ENCODE results near the gene TACR2. TPM values are rescaled to one million over a fixed set of nuclear protein-coding genes. Genes with fewer than 3 reads are reported as not detected.
A peak's percentile ranks its signal among the peaks of the same experiment; 100 is the strongest.

The TACR2 gene
- total and polyA plus RNA-seq, 2 donors (not counting 3 experiments of a cell fraction or from before 2014, with no cell fraction given) = 0.19 TPM; not detected in 1

GRCh38 chr10:69409176-69409495 lies 7.6 kb downstream of the TACR2 start:
- Histone ChIP-seq H4K20me1 (replicated peaks; ENCODE audit: control insufficient read depth, extremely low read depth, insufficient read depth, low read length) (no peaks in the 10 kb centered on the region), H3K79me2 (ENCODE audit: control insufficient read depth, insufficient read depth, low read length) (no peaks in the 10 kb centered on the region), H3K27ac (ENCODE audit: insufficient read depth, low read depth, low read length) (peak overlapping the region; percentile 15), H3K36me3 (ENCODE audit: control insufficient read depth in 2 of 2, extremely low read depth in 1 of 2, insufficient read depth in 2 of 2, low read length in 2 of 2) (no peaks in the 10 kb centered on the region), H3K4me3 (replicated peaks in 1 of 3; ENCODE audit: insufficient read depth in 1 of 3, low read depth in 1 of 3, low read length in 3 of 3) (peak overlapping the region in 2 of 3 experiments; percentile 23 to 26), H3K27me3 (ENCODE audit: control insufficient read depth in 2 of 2, insufficient read depth in 2 of 2, low read length in 2 of 2) (no peaks in the 10 kb centered on the region), H3K4me1 (ENCODE audit: control insufficient read depth, extremely low read depth, insufficient read depth, low read length) (peaks cover 17% of the 10 kb centered on the region), H2AFZ (ENCODE audit: low read depth, low read length) (peak overlapping the region; percentile 51), H3K9me1 (replicated peaks; ENCODE audit: control insufficient read depth, extremely low read depth, insufficient read depth, low read length) (no peaks in the 10 kb centered on the region), H3K9ac (replicated peaks; ENCODE audit: extremely low read depth, insufficient read depth, low read length) (peak overlapping the region; percentile 57), H3K9me3 (replicated peaks; ENCODE audit: control insufficient read depth, insufficient read depth, low read length) (no peaks in the 10 kb centered on the region), H3K4me2 (ENCODE audit: insufficient read depth, low read length) (peak overlapping the region; percentile 45)
- CTCF ChIA-PET = interaction anchor here (1.0 to 3.6 kb wide), 16 partner anchors 11 to 549 kb away, joined by 4 to 86 read pairs (median 9); no protein-coding TSS in a partner anchor
- dilution Hi-C loops (cut with MboI; ENCODE audit: extremely low pct_ligation_motif_present, low sequenced_read_pairs) (no loop called here), intact Hi-C loops (cut with micrococcal nuclease) (loop anchor here (1.0 kb wide), 1 partner anchor 98 kb away; no protein-coding TSS in a partner anchor)
- DNase-seq (ENCODE audit: low read depth, low spot score) = no peak
- POLR2A ChIA-PET = no interaction called here
- TF ChIP-seq, protein P1, sequence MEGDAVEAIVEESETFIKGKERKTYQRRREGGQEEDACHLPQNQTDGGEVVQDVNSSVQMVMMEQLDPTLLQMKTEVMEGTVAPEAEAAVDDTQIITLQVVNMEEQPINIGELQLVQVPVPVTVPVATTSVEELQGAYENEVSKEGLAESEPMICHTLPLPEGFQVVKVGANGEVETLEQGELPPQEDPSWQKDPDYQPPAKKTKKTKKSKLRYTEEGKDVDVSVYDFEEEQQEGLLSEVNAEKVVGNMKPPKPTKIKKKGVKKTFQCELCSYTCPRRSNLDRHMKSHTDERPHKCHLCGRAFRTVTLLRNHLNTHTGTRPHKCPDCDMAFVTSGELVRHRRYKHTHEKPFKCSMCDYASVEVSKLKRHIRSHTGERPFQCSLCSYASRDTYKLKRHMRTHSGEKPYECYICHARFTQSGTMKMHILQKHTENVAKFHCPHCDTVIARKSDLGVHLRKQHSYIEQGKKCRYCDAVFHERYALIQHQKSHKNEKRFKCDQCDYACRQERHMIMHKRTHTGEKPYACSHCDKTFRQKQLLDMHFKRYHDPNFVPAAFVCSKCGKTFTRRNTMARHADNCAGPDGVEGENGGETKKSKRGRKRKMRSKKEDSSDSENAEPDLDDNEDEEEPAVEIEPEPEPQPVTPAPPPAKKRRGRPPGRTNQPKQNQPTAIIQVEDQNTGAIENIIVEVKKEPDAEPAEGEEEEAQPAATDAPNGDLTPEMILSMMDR (IDR thresholded peaks at IDR 0.05; ENCODE audit: extremely low read depth in 1 of 2, insufficient read depth in 1 of 2, low read depth in 1 of 2, low read length in 2 of 2) = no peak
- no peak for FAIRE-seq
- BruUV-seq (replicated peaks) = no TSS peak

DNA sequence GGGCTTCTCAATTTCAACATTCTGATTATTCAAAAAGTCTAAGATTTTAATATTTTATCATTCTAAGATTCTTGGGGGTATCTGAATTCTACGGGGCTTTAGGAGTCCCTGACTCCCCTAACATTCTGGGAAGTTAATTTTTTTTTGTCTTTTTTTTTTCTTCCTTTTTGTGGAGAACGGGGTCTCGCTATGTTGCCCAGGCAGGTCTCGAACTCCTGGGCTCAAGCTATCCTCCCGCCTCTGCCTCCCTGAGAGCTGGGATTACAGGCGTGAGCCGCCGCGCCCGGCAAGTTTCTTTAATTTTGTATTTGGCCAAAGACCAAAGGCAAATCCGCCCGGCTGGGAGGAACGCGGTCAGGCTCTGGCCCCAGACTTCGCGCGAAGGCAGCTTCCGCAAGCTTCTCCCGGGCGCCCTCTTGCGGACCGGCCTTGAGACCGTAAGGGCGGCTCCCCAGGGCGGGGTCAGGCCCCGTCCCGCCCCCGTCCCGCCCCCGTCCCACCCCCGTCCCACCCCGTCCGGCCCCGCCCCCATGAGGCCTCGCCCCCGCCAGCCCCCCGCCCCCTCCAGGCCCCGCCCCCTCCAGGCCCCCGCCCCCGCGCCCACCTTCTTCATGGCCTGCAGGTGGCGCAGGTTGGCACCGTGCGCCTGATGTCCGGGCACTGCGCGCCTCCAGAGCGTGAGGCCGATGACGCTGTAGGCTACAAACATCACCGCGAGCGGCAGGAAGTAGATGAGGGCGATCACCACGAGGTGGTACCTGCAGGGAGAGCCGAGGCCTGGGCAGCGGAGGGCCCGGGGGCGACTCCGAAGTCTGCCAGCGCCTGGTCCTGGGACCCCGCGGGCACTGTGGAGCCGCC lies 8.2 kb downstream of the TACR2 start:
- H3K9ac ChIP-seq (replicated peaks; ENCODE audit: extremely low read depth, insufficient read depth, low read length) = peak overlapping the region; percentile 57
- H3K27me3 ChIP-seq (ENCODE audit: control insufficient read depth in 2 of 2, insufficient read depth in 2 of 2, low read length in 2 of 2) = no peaks in the 10 kb centered on the region
- peak overlapping the region; percentile 51 for H2AFZ ChIP-seq (ENCODE audit: low read depth, low read length)
- H3K9me3 ChIP-seq (replicated peaks; ENCODE audit: control insufficient read depth, insufficient read depth, low read length) = no peaks in the 10 kb centered on the region
- H3K4me2 ChIP-seq (ENCODE audit: insufficient read depth, low read length) = peak overlapping the region; percentile 63
- FAIRE-seq (peak; percentile 90), DNase-seq (ENCODE audit: low read depth, low spot score) (peak; percentile 80)
- H3K79me2 ChIP-seq (ENCODE audit: control insufficient read depth, insufficient read depth, low read length) = no peaks in the 10 kb centered on the region
- peak overlapping the region in 2 of 3 experiments; percentile 23 to 26 for H3K4me3 ChIP-seq (replicated peaks in 1 of 3; ENCODE audit: insufficient read depth in 1 of 3, low read depth in 1 of 3, low read length in 3 of 3)
- no peaks in the 10 kb centered on the region for H4K20me1 ChIP-seq (replicated peaks; ENCODE audit: control insufficient read depth, extremely low read depth, insufficient read depth, low read length)
- ChIA-PET CTCF (interaction anchor here (0.6 to 3.6 kb wide), 40 partner anchors 9 to 550 kb away, joined by 3 to 86 read pairs (median 6); partner anchors contain the start of genes TACR2 and TSPAN15), POLR2A (interaction anchor here (0.8 kb wide), 1 partner anchor 284 kb away, joined by 3 read pairs; no protein-coding TSS in a partner anchor)
- no TSS peak for BruUV-seq (replicated peaks)
- peak overlapping the region; percentile 20 for H3K27ac ChIP-seq (ENCODE audit: insufficient read depth, low read depth, low read length)
- H3K4me1 ChIP-seq (ENCODE audit: control insufficient read depth, extremely low read depth, insufficient read depth, low read length) = peaks cover 17% of the 10 kb centered on the region
- H3K36me3 ChIP-seq (ENCODE audit: control insufficient read depth in 2 of 2, extremely low read depth in 1 of 2, insufficient read depth in 2 of 2, low read length in 2 of 2) = no peaks in the 10 kb centered on the region
- intact Hi-C loops (cut with micrococcal nuclease) = loop anchor here (1.0 kb wide), 3 partner anchors 99 to 231 kb away; no protein-coding TSS in a partner anchor
- dilution Hi-C loops (cut with MboI; ENCODE audit: extremely low pct_ligation_motif_present, low sequenced_read_pairs) = no loop called here
- H3K9me1 ChIP-seq (replicated peaks; ENCODE audit: control insufficient read depth, extremely low read depth, insufficient read depth, low read length) = no peaks in the 10 kb centered on the region
- TF ChIP-seq POLR2A (IDR thresholded peaks at IDR 0.05; ENCODE audit: low read depth, low read length) = peak; percentile 17
- TF ChIP-seq JUN (IDR thresholded peaks at IDR 0.05; ENCODE audit: borderline replicate concordance, insufficient read depth, insufficient read length, low read depth) = no peak
- TF ChIP-seq EZH2 (IDR thresholded peaks at IDR 0.05; ENCODE audit: borderline replicate concordance, low read depth, low read length, severe bottlenecking) = no peak
- TF ChIP-seq, protein P1 (IDR thresholded peaks at IDR 0.05; ENCODE audit: extremely low read depth in 1 of 2, insufficient read depth in 1 of 2, low read depth in 1 of 2, low read length in 2 of 2) = peak; percentile 31 to 76
- TF ChIP-seq POLR2AphosphoS5 (IDR thresholded peaks at IDR 0.05; ENCODE audit: insufficient read depth, low read depth, low read length) = peak; percentile 64
- TF ChIP-seq GATA2 (IDR thresholded peaks at IDR 0.05; ENCODE audit: insufficient read depth, insufficient read length, low read depth, low read length) = no peak
- no peak for TF ChIP-seq FOS (IDR thresholded peaks at IDR 0.05; ENCODE audit: borderline replicate concordance, insufficient read depth, low read length)
- TF ChIP-seq, protein P2, sequence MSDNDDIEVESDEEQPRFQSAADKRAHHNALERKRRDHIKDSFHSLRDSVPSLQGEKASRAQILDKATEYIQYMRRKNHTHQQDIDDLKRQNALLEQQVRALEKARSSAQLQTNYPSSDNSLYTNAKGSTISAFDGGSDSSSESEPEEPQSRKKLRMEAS (IDR thresholded peaks at IDR 0.05; ENCODE audit: insufficient read depth, insufficient read length) = peak; percentile 60
- peak; percentile 8 for TF ChIP-seq MYC (IDR thresholded peaks at IDR 0.05; ENCODE audit: low read depth, low read length)

Data from endothelial cell of umbilical vein (primary cell).